Muscle of arm (tissue), 14 donors: ENCODE results near the gene GLT8D2. TPM values are rescaled to one million over a fixed set of nuclear protein-coding genes. Genes with fewer than 3 reads are reported as not detected.

Experiments used
- DNase-seq: peaks from one replicate; pipeline ENCODE4 v3.0.0-alpha.2; 2013
- long read RNA-seq, 11 donors: transcript quantifications; one replicate each; lab custom pipeline, GENCODE V29; 2026
- polyA plus RNA-seq, 12 donors: library from polyadenylated mRNA; unstranded; fragments of 120-200 nt; gene quantifications; one replicate each; pipeline ENCODE4 v1.2.1, GENCODE V29; 2013; ENCODE audit not compliant: insufficient read length in 12 of 12

GLT8D2 gene, protein sequence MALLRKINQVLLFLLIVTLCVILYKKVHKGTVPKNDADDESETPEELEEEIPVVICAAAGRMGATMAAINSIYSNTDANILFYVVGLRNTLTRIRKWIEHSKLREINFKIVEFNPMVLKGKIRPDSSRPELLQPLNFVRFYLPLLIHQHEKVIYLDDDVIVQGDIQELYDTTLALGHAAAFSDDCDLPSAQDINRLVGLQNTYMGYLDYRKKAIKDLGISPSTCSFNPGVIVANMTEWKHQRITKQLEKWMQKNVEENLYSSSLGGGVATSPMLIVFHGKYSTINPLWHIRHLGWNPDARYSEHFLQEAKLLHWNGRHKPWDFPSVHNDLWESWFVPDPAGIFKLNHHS
- 100 to 1,000 TPM in 1 of 12 donors, 10 to 100 TPM in 10, not detected in 1; 47.4 to 104 (median 69.2) TPM for polyA plus RNA-seq
- long read RNA-seq, donor 1, partial matches to known transcripts = 15 of 20 reads
- long read RNA-seq, donor 1, other reads (novel, unspliced or antisense) = 0 of 20 reads
- long read RNA-seq, donor 2, transcript GLT8D2-201 (11 exons, 1,880 nt) = major isoform, 27 of 76 reads
- long read RNA-seq, donor 2, partial matches to known transcripts = 49 of 76 reads
- long read RNA-seq, donor 2, other reads (novel, unspliced or antisense) = 0 of 76 reads
- long read RNA-seq, donor 3, transcript GLT8D2-201 (11 exons, 1,880 nt) = major isoform, 8 of 28 reads
- long read RNA-seq, donor 3, partial matches to known transcripts = 18 of 28 reads
- long read RNA-seq, donor 3, other reads (novel, unspliced or antisense) = 0 of 28 reads
- long read RNA-seq, donor 4, transcript GLT8D2-201 (11 exons, 1,880 nt) = major isoform, 5 of 28 reads
- long read RNA-seq, donor 4, partial matches to known transcripts = 22 of 28 reads
- long read RNA-seq, donor 4, other reads (novel, unspliced or antisense) = 0 of 28 reads
- long read RNA-seq, donor 5 = 0 reads
- long read RNA-seq, donor 6, transcript GLT8D2-201 (11 exons, 1,880 nt) = major isoform, 12 of 13 reads
- long read RNA-seq, donor 6, partial matches to known transcripts = 0 of 13 reads
- long read RNA-seq, donor 6, other reads (novel, unspliced or antisense) = 0 of 13 reads
- long read RNA-seq, donor 7, transcript GLT8D2-201 (11 exons, 1,880 nt) = major isoform, 10 of 36 reads
- long read RNA-seq, donor 7, partial matches to known transcripts = 24 of 36 reads
- long read RNA-seq, donor 7, other reads (novel, unspliced or antisense) = 0 of 36 reads
- long read RNA-seq, donor 8, transcript GLT8D2-201 (11 exons, 1,880 nt) = major isoform, 17 of 141 reads
- long read RNA-seq, donor 8, partial matches to known transcripts = 122 of 141 reads
- long read RNA-seq, donor 8, other reads (novel, unspliced or antisense) = 0 of 141 reads
- long read RNA-seq, donor 9, transcript GLT8D2-201 (11 exons, 1,880 nt) = major isoform, 10 of 38 reads
- long read RNA-seq, donor 9, partial matches to known transcripts = 27 of 38 reads
- long read RNA-seq, donor 9, other reads (novel, unspliced or antisense) = 0 of 38 reads
- long read RNA-seq, donor 10, transcript GLT8D2-201 (11 exons, 1,880 nt) = major isoform, 13 of 49 reads
- long read RNA-seq, donor 10, partial matches to known transcripts = 34 of 49 reads
- long read RNA-seq, donor 10, other reads (novel, unspliced or antisense) = 0 of 49 reads
- long read RNA-seq, donor 11, transcript GLT8D2-201 (11 exons, 1,880 nt) = major isoform, 26 of 49 reads
- long read RNA-seq, donor 11, partial matches to known transcripts = 23 of 49 reads
- long read RNA-seq, donor 11, other reads (novel, unspliced or antisense) = 0 of 49 reads

DNA sequence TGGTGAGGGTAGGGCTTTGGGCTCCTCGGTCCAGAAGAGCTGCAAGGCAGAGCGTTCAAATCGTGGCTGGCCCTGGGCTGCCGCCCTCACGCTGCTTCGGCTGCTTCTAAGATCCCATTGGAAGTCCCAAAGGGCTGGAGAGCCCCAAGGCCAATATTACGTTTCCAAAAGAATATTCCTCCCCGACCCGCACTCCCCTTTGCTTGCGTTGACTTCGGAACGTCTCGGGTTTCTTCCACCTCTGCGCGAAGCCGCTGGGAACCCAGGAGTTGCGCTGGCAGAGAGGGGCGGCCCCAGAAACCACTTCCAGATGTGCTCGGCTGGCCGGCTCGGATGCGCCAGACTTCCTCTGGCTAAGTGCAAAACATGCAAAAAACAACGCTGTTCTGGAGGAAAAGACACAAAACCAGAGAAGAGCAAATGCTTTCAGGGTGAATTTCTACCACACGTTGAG, at the start of gene GLT8D2:
TSS of gene GLT8D2 (minus strand) at position 285 of the 454 bp plus-strand sequence. CDS start 30,539 bp downstream, outside the sequence.
- peak; percentile 85 for DNase-seq

DNA sequence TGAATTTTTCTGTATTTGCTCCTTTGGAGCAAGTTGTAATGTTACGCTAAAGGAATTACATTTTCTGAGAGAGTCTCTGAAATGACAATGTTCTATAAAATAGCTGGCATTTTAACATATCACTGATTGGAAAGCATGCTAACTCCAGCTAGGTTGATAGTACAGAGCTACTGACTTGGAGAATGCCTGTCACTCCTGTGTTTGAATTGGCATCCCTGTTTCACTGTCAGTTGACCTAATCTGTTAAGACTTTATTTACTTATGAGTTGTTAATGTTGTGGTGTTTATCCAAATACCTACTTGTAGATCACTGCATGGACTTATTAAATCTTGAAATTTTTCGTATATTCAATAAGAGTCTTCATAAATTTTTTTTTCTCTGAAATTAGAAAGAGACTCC, 48.0 kb upstream of the GLT8D2 start:
- no peak for DNase-seq

DNA sequence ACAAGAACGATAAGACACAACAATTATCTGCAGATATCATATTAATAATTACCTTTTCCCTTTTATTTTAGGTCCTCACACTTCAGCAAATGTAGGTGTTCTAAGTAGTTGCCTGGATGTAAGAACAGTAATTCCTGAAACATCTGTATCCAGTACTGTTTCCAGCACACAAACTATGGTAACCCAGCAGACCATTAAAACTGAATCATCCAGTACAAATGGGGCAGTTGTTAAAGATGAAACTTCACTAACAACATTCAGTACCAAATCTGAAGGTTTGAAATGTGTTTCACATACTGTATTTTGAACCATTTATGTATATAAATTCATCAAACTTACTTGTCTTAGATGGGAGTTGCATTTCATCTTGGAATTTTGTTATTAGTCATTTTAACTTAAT, 45.3 kb upstream of the GLT8D2 start:
- no peak for DNase-seq

DNA sequence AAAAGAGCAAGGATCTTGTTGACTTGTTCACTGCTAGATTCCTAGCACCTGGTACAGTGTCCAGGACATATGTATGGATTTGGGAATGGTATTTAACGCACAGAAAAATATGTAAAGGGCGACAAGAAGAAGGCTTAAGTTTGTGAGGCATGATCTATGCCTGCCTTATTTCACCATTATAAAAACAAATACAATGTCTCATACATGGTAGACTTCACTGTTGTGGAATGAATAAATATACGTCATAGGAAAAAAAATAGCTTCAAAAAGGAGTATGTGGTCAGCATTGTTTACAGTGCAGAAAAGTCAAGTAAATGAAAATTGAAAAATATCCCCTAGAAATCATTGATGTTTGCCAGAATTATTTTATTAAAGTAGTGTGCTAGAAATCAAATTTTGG, 44.3 kb upstream of the GLT8D2 start:
- no peak for DNase-seq

DNA sequence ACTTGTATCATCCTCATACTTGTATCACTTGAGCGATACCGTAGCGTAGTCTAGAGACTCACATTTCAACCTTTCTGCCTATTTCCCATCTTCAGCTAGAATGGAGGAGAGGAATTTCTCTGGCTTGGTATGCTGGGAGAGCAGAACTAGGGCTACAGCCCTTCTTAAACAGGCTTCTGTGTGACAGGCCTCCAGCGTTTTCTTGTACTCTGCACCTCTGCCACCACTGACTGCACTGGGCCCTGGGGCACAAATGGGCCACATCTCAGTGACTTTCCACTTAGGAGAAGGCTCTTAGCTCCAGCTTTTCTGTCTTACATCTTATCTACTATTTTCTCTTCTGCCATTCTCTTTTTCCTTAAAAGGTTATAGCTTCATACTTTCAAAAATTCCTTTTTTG, 41.1 kb upstream of the GLT8D2 start:
- no peak for DNase-seq

DNA sequence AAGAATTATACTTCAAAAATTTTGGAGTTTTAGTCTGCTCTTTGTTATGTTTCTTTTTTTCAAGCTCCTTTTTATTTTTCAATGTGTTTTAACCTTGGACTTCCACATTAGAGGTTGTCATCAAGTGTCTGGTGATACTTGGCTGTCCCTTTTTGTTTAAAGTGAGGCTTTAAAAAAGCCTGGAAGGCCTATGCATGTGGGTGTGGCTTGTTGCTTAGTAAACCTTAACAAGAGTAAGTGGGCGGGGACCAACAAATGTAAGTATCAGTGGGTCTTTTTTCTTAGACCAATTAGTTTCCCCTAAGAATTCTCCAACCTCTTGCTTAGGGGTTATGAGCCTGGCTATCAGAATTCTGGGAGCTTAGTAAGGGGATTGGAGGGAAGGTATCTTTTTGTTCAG, 40.7 kb upstream of the GLT8D2 start:
- no peak for DNase-seq

DNA sequence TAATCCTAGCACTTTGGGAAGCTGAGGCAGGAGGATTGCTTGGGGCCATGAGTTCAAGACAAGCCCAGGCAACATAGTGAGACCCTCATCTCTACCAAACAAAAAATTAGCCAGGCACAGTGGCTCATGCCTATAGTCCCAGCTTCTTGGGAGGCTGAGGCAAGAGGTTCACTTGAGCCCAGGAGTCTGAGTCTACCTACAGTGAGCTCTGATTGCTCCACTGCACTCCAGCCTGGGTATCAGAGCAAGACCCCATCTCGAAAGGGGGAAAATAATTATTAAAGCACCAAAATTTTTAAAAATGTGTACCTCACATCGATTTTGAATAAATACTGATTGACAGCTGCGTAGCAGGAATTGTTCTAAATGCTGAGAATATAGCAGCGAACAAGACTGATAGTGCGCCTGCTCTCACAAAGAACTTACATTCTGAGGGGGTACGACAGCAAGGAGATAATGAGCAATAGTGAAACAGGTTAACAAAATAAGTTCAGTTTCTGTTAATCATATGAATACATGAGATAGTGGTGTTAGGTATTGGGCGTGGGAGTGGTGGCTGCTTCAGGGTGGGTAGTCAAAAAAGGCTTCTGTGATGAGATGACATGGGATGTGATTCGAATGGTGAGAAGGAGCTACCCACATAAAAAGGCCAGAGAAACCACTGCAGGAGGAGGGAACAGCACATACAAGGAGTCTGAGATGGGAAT, 33.9 kb upstream of the GLT8D2 start:
- DNase-seq = no peak

DNA sequence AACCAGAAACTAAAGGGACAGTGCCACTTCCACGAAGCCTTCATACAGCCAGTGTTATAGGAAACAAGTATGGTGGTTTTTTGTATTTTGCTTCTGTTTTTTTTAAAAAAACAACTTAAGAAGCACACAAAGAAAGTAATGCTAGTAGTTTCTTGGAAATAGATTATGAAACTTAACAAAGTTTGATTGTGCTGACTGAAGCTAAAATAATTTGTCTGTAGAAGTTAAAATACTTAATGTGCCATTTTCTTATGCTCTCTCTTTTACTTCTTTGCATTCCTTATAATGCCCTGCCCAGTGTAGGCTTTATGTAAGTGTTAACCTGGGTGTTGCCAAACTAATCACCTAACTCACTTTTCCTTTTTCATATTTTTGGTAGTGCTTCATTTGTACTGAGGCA, 30.8 kb upstream of the GLT8D2 start:
- DNase-seq = no peak

DNA sequence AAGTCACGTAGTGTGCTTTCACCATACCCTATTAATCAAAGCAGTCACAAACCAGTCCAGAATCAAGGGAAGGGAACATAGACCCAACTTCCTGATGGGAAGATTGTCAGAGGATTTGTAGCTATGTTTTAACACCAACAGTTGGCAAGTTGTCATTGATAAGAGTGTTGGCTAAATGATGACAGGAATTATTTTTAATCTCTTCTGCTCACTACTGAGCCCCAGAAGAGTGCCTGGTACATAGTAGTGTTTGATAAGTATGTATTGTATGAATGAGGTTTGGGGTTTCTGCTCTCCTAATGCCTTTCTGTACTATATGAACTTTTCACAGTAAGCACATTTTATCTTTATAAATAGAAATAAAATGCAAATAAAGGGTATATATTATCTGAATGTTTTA, 29.0 kb upstream of the GLT8D2 start:
- no peak for DNase-seq

DNA sequence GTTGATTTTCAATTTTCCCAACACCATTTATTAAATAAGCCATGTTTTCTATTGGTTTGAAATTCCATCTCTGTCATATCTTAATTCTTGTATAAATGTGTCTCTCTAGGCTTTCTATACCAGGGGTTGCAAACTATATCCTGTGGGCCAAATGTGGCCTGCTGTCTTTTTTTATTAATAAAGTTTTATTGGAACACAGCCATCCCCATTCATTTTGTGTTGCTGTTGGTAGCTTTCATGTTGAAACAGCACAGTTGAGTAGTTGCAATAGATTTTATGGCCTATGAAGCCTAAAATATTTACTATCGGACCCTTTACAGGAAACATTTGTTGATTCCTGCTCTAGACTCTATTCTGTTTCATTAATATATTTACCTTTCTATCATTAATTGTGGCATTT, 23.7 kb upstream of the GLT8D2 start:
- DNase-seq = no peak

DNA sequence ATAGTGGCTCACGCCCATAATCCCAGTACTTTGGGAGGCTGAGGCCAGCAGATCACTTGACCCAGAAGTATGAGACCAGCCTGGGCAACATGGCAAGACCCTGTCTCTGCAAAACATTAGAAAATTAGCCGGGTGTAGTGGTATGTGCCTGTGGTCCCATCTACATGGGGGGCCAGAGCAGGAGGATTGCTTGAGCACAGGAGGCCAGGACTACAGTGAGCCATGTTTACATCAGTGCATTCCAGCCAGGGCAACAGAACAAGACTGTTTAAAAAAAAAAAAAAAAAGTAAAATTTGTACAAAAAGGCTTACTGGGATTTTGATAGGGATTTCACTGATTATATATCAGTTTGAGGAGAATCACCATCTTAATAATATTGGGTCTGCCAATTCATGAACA, 22.1 kb upstream of the GLT8D2 start:
- no peak for DNase-seq

DNA sequence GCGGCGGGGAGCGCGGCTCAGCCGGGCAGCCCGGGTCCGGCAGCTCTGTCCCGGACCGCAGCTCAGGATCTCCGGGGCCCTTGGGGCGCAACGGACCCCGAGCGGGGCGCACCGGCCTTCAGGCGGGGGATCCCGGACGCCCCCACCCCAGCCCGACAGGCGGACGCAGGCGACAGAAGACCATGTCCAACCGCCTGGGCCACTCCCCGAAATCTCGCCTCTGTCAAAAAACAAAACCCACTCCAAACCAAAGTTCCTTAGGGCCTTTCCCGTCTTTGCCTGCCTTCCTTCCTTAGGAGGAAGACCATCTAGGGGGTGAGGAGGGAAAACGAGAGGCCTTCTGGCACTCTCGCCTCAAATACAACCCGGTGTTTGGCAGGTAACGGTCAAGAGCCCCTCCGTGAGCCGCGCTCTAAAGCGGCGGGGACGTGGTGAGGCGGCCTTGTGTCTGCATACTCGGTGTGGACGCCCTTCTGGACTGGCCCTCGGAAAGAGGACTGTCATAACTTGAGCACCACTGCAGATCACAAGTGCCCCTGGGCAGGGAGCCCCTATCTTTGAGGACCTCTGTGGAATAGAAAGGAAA, 14.9 kb upstream of the GLT8D2 start:
- DNase-seq = peak; percentile 31

DNA sequence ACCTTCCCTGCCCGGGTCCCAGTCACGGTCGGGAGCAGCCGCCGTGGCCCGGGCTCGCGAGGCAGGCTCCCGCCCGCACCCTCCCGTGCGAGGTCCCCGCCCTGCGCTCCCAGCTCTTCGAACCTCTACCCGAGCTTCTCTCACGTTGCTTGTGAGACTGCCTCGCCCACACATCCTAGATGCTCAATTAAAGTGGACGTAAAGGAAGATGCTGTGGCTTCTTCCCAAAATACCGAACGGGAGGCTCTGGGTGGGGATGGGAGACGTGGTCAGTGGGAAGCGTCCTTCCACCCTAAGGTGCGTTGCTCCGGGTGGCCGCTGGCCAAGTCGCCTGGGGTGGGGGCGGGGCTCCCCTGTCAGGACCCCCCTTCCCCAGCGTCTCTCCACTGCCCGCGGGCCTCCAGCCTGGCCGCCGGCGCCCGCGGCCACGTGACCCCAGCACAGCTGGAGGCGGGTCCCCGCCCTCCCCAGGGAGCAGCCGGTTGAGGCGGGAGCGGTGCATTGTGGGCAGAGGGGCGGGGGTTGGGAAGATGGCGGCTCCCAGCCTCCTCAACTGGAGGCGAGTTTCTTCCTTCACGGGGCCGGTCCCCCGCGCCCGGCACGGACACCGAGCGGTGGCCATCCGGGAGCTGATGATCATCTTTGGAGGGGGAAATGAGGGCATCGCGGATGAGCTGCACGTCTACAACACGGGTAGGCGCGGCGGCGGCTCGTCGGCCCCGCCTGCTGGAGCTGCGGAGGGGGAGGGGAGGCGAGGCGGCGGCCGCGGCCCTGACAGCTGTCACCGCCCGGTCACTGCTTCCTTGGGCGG, 14.2 kb upstream of the GLT8D2 start, which contains the start of gene HCFC2:
TSS of gene HCFC2 (plus strand) at position 501 of the 811 bp plus-strand sequence. CDS start at position 531, 30 bp downstream.
- DNase-seq = peak; percentile 92

DNA sequence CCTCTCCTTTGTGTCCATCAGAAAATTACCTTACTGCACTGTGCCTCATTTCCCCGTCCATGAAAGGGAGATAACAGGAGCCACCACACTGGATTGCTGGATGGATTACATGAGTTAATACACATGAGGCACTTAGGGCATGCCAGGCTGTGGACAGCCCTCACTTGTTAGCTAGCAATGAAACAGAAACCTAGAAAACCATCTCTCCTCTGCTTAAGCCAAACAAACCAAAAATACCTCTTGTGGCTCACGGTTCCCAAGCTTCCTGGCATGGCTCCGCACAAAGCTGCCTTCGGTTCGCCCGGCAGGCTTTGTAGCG, 13.7 kb upstream of the GLT8D2 start:
- peak; percentile 53 for DNase-seq

DNA sequence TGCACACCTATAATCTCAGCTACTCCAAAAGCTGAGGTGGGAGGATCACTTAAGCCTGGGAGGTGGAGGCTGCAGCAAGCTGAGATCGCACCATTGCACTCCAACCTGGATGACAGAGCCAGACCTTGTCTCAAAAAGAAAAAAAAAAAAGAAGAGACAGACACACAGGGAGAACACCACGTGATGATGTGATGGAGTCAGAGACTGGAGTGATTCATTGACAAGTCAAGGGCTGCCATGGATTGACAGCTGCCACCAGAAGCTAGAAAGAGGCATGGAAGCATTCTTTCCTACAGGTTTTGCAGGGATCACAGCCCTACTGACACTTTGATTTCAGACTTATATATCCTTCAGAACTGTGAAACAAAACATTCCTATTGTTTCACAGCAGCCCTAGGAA, 10.8 kb upstream of the GLT8D2 start:
- DNase-seq = no peak

DNA sequence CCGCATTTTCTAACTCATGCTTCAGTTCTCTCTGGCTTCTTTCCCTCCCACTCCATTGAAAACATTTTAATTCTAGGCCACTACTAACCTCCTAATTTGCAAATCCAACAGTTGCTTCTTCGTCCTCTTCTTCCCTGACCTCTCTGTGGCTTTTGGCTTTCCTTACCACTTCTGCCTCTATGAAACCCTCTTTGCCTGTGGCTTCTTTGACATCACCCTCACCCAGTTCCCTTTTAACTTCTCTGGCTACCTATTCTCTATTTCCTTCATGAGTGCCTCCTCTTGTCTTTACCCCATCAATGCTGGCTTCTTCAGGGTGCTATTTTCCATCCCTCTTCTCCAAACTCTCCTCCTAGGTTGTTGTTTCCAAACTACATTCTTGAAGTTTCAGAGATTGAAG, 10.0 kb upstream of the GLT8D2 start:
- no peak for DNase-seq

DNA sequence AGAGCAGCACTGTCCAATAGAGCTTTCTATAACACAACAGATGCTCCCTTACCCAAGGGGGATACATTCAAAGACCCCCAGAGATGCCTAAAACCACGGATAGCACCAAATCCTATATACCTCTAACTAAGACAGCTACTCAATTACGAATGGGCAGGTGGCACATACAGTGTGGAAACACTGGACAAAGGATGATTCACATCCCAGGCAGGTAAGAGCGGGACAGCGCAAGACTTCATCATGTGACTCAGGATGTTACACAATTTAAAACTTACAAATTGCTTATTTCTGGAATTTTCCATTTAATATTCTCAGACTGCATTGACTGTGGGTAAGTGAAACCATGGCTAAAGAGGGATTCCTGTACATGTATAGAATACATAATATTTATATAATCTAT, 8.8 kb upstream of the GLT8D2 start:
- no peak for DNase-seq

DNA sequence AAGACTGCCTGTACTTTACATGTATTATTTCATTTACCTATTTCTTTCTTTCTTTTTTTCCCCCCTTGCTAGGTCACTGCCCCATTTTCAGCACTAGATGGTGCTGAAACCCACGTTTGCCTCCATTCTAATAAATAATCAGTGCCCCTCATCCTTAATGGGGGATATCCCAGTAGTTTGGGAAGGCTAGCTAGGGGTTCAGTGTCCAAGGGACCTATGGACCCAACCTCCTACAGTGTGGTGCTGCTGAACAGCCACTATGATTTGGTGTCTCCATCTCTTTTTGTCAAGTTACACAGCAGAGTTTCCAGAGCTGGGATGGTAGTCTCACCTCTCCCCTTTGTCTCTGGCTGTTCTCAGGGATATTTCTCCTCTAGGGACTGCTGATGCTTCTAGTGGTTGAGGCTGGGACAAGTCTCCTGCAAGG, 7.8 kb upstream of the GLT8D2 start:
- no peak for DNase-seq

DNA sequence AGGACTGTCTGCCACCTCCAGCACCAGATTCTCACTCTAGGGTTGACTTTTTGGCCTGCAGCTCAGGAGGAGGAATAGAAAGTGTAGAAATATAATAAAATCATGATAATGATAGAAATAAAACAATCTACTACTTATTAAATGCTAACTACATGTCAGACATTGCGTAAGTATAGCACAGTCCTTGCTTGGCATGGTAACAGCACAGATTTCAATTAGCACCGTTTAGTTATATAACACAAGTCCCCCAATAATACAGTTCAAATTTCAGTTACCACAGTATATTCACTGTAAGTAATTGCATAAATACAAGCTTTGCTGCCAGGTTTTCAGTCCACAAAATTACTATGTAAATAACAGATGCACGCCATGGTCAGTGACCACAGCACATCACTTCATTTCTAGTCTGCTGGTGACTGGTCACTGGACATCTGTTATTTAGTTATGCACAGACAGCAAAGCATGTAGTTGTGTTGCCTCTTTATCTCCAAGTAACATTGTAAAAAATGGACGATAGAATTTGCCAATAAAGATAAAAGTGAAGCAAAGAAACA, 6.5 kb upstream of the GLT8D2 start:
- DNase-seq = no peak
